ENCODE results near the gene CBFA2T3. TPM values are rescaled to one million over a fixed set of nuclear protein-coding genes. Genes with fewer than 3 reads are reported as not detected.

Gene CBFA2T3
- total and polyA plus RNA-seq, 4 donors, result 4.7 to 11.8 (median 6.6) TPM

DNA sequence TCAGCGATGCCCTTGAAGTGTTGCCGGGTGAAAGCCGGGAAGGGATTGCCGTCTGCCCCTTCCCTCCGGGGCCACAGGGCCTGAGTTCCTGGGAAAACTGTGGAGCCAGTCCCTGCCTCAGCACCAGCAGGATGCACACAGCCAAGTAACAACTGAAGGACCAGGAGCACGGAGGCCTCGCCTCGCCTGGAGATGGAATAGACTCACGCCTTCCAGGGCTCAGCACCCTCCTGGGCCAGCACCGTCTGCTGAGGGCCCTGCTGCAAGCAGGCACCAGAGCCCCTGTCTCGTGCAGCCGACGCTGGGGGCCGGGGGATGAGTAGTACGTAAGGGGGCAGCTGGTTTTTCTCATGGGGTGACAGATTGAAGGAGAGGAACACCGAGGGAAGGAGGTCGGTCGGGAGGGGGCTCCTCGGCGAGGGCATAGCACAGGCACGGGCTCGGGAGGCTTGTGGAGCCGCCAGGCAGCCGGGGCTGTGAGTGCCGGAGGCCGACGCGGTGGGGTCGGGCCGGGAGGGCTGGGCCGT, 6.4 kb downstream of the CBFA2T3 start:
- peaks cover 0 to 9% (median 5%) of the 10 kb centered on the region in 5 donors for H3K4me1 ChIP-seq (ENCODE audit: control insufficient read depth in 5 of 5, insufficient read depth in 5 of 5, low read length in 5 of 5)
- no peak overlapping the region for H3K27ac ChIP-seq (ENCODE audit: low read depth in 1 of 2, low read length in 1 of 2)
- no peaks in the 10 kb centered on the region for H3K9me3 ChIP-seq (ENCODE audit: control insufficient read depth in 4 of 4, insufficient read depth in 3 of 4, low read length in 3 of 4)
- no peaks in the 10 kb centered on the region for H3K36me3 ChIP-seq (ENCODE audit: control insufficient read depth in 4 of 4, insufficient read depth in 4 of 4, low read length in 4 of 4)
- 79 to 84% methylated on average over 31 of the region's 31 CpGs for WGBS, 2 donors
- TF ChIP-seq, protein P1, sequence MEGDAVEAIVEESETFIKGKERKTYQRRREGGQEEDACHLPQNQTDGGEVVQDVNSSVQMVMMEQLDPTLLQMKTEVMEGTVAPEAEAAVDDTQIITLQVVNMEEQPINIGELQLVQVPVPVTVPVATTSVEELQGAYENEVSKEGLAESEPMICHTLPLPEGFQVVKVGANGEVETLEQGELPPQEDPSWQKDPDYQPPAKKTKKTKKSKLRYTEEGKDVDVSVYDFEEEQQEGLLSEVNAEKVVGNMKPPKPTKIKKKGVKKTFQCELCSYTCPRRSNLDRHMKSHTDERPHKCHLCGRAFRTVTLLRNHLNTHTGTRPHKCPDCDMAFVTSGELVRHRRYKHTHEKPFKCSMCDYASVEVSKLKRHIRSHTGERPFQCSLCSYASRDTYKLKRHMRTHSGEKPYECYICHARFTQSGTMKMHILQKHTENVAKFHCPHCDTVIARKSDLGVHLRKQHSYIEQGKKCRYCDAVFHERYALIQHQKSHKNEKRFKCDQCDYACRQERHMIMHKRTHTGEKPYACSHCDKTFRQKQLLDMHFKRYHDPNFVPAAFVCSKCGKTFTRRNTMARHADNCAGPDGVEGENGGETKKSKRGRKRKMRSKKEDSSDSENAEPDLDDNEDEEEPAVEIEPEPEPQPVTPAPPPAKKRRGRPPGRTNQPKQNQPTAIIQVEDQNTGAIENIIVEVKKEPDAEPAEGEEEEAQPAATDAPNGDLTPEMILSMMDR (IDR thresholded peaks at IDR 0.05; ENCODE audit: control extremely low read depth, extremely low read depth), result no peak
- no peak overlapping the region for H3K9ac ChIP-seq (ENCODE audit: insufficient read depth in 1 of 2, low read length in 2 of 2)
- no peak overlapping the region for H3K4me3 ChIP-seq
- no peak for DNase-seq
- peaks cover 0 to 13% (median 0%) of the 10 kb centered on the region in 3 donors for H3K27me3 ChIP-seq (ENCODE audit: control insufficient read depth in 3 of 3, insufficient read depth in 3 of 3, low read length in 2 of 3)
- ATAC-seq (ENCODE audit: insufficient read depth, low FRiP score), result no peak

DNA sequence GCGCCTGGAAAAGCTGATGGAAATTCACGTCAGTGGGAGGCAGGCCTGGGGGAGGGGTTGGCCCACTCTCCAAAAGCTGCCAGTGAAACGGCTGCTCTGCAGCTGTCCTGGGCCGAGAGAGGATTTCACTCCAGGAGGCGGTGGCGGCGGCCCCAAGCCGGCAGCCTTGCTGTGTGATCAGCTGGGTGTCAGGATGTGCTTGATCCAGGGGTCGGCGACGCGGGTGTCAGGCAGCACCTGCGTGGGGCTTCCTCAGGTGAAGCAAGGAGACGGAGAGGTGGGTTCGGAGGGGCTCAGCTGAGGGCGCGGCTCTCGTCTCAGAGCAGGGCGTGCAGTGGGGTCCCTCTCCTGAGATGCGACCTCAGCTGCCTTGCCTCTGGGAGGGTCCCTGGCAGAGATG, 7.0 kb downstream of the CBFA2T3 start:
- H3K27ac ChIP-seq (ENCODE audit: low read depth in 1 of 2, low read length in 1 of 2), result no peak overlapping the region
- H3K4me3 ChIP-seq, result no peak overlapping the region
- DNase-seq (no peak), ATAC-seq (ENCODE audit: insufficient read depth, low FRiP score) (no peak)
- H3K36me3 ChIP-seq (ENCODE audit: control insufficient read depth in 4 of 4, insufficient read depth in 4 of 4, low read length in 4 of 4), result no peaks in the 10 kb centered on the region
- peaks cover 0 to 9% (median 5%) of the 10 kb centered on the region in 5 donors for H3K4me1 ChIP-seq (ENCODE audit: control insufficient read depth in 5 of 5, insufficient read depth in 5 of 5, low read length in 5 of 5)
- H3K27me3 ChIP-seq (ENCODE audit: control insufficient read depth in 3 of 3, insufficient read depth in 3 of 3, low read length in 2 of 3), result peaks cover 0 to 13% (median 0%) of the 10 kb centered on the region in 3 donors
- TF ChIP-seq, protein P1 (IDR thresholded peaks at IDR 0.05; ENCODE audit: control extremely low read depth, extremely low read depth), result no peak
- 82 to 89% methylated on average over 20 of the region's 20 CpGs for WGBS, 2 donors
- H3K9me3 ChIP-seq (ENCODE audit: control insufficient read depth in 4 of 4, insufficient read depth in 3 of 4, low read length in 3 of 4), result no peaks in the 10 kb centered on the region
- H3K9ac ChIP-seq (ENCODE audit: insufficient read depth in 1 of 2, low read length in 2 of 2), result no peak overlapping the region

DNA sequence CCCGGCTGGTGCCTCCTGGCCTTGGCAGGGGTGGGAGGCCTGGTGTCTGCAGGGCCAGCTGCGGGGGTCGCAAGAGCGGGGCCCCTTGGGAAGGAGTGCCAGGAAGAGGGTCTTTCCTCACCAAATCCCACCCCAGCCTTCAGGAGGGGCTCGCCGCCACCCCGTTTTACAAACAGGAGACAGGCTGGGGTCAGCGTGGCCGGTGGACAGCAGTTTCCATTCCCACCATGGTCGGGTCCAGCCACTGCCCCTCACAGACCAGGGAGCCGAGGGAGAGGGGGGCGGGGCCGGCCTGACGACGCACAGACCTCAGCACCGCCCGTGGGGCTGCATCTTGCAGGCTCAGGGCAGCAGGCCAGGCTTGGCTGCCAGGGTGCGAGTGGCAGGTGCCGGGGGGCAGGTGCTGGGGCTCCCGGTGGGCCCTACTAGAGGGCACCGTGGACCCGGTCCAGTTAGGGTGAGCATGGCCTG, 7.6 kb downstream of the CBFA2T3 start:
- H3K36me3 ChIP-seq (ENCODE audit: control insufficient read depth in 4 of 4, insufficient read depth in 4 of 4, low read length in 4 of 4), result no peaks in the 10 kb centered on the region
- no peak overlapping the region for H3K9ac ChIP-seq (ENCODE audit: insufficient read depth in 1 of 2, low read length in 2 of 2)
- TF ChIP-seq, protein P1 (IDR thresholded peaks at IDR 0.05; ENCODE audit: control extremely low read depth, extremely low read depth), result no peak
- H3K4me3 ChIP-seq, result no peak overlapping the region
- no peak overlapping the region for H3K27ac ChIP-seq (ENCODE audit: low read depth in 1 of 2, low read length in 1 of 2)
- peaks cover 0 to 9% (median 5%) of the 10 kb centered on the region in 5 donors for H3K4me1 ChIP-seq (ENCODE audit: control insufficient read depth in 5 of 5, insufficient read depth in 5 of 5, low read length in 5 of 5)
- 62 to 71% methylated on average over 22 of the region's 22 CpGs for WGBS, 2 donors
- ATAC-seq (ENCODE audit: insufficient read depth, low FRiP score) (no peak), DNase-seq (no peak)
- no peaks in the 10 kb centered on the region for H3K9me3 ChIP-seq (ENCODE audit: control insufficient read depth in 4 of 4, insufficient read depth in 3 of 4, low read length in 3 of 4)
- peaks cover 0 to 13% (median 0%) of the 10 kb centered on the region in 3 donors for H3K27me3 ChIP-seq (ENCODE audit: control insufficient read depth in 3 of 3, insufficient read depth in 3 of 3, low read length in 2 of 3)
